ENCODE data around the gene TEX2.

TEX2 gene

GRCh38 chr17:64254755-64255154, 8.3 kb downstream of the TEX2 start:
- no peak for TF ChIP-seq ZBTB7A (IDR thresholded peaks at IDR 0.05; ENCODE audit: low read depth)
- TF ChIP-seq EGR1 (IDR thresholded peaks at IDR 0.05): no peak
- no peak for TF ChIP-seq YY1 (IDR thresholded peaks at IDR 0.05; ENCODE audit: low read depth)
- no peak for TF ChIP-seq NFIC (IDR thresholded peaks at IDR 0.05)
- no peak for TF ChIP-seq CREB1 (IDR thresholded peaks at IDR 0.05; ENCODE audit: low read depth)
- no peak for TF ChIP-seq FOXM1 (IDR thresholded peaks at IDR 0.05; ENCODE audit: borderline replicate concordance, low read depth)
- no peak for TF ChIP-seq TCF12 (IDR thresholded peaks at IDR 0.05; ENCODE audit: low read depth)
- TF ChIP-seq EP300 (IDR thresholded peaks at IDR 0.05; ENCODE audit: borderline replicate concordance): no peak
- TF ChIP-seq TEAD4 (IDR thresholded peaks at IDR 0.05): no peak
- TF ChIP-seq RAD21 (IDR thresholded peaks at IDR 0.05; ENCODE audit: low read depth): no peak
- no peak for TF ChIP-seq MAX (IDR thresholded peaks at IDR 0.05)
- no peak for TF ChIP-seq CEBPB (IDR thresholded peaks at IDR 0.05)
- TF ChIP-seq TAF1 (IDR thresholded peaks at IDR 0.05; ENCODE audit: low read depth): no peak
- TF ChIP-seq USF1 (IDR thresholded peaks at IDR 0.05): no peak
- TF ChIP-seq REST (IDR thresholded peaks at IDR 0.05; ENCODE audit: low read depth): no peak

- TF ChIP-seq ZBTB7A (IDR thresholded peaks at IDR 0.05; ENCODE audit: low read depth): no peak
- no peak for TF ChIP-seq RAD21 (IDR thresholded peaks at IDR 0.05; ENCODE audit: low read depth)
- TF ChIP-seq MAX (IDR thresholded peaks at IDR 0.05): no peak
- TF ChIP-seq TCF12 (IDR thresholded peaks at IDR 0.05; ENCODE audit: low read depth): no peak
- no peak for TF ChIP-seq USF1 (IDR thresholded peaks at IDR 0.05)
- TF ChIP-seq TAF1 (IDR thresholded peaks at IDR 0.05; ENCODE audit: low read depth): no peak
- TF ChIP-seq TEAD4 (IDR thresholded peaks at IDR 0.05): no peak
- TF ChIP-seq EP300 (IDR thresholded peaks at IDR 0.05; ENCODE audit: borderline replicate concordance): no peak
- no peak for TF ChIP-seq CEBPB (IDR thresholded peaks at IDR 0.05)
- no peak for TF ChIP-seq FOXM1 (IDR thresholded peaks at IDR 0.05; ENCODE audit: borderline replicate concordance, low read depth)
- no peak for TF ChIP-seq CREB1 (IDR thresholded peaks at IDR 0.05; ENCODE audit: low read depth)
- no peak for TF ChIP-seq EGR1 (IDR thresholded peaks at IDR 0.05)
- no peak for TF ChIP-seq REST (IDR thresholded peaks at IDR 0.05; ENCODE audit: low read depth)
- TF ChIP-seq YY1 (IDR thresholded peaks at IDR 0.05; ENCODE audit: low read depth): no peak
- no peak for TF ChIP-seq NFIC (IDR thresholded peaks at IDR 0.05)
These were observed 9.6 kb downstream of the TEX2 start for GRCh38 chr17:64253470-64253869.

GRCh38 chr17:64252831-64253230, 10.2 kb downstream of the TEX2 start:
- TF ChIP-seq EP300 (IDR thresholded peaks at IDR 0.05; ENCODE audit: borderline replicate concordance): no peak
- no peak for TF ChIP-seq RAD21 (IDR thresholded peaks at IDR 0.05; ENCODE audit: low read depth)
- TF ChIP-seq TEAD4 (IDR thresholded peaks at IDR 0.05): no peak
- no peak for TF ChIP-seq ZBTB7A (IDR thresholded peaks at IDR 0.05; ENCODE audit: low read depth)
- TF ChIP-seq MAX (IDR thresholded peaks at IDR 0.05): no peak
- no peak for TF ChIP-seq CREB1 (IDR thresholded peaks at IDR 0.05; ENCODE audit: low read depth)
- TF ChIP-seq USF1 (IDR thresholded peaks at IDR 0.05): no peak
- TF ChIP-seq FOXM1 (IDR thresholded peaks at IDR 0.05; ENCODE audit: borderline replicate concordance, low read depth): no peak

- TF ChIP-seq NFIC (IDR thresholded peaks at IDR 0.05) (no peak), YY1 (IDR thresholded peaks at IDR 0.05; ENCODE audit: low read depth) (no peak), REST (IDR thresholded peaks at IDR 0.05; ENCODE audit: low read depth) (no peak), CREB1 (IDR thresholded peaks at IDR 0.05; ENCODE audit: low read depth) (no peak), TAF1 (IDR thresholded peaks at IDR 0.05; ENCODE audit: low read depth) (no peak), RAD21 (IDR thresholded peaks at IDR 0.05; ENCODE audit: low read depth) (no peak), CEBPB (IDR thresholded peaks at IDR 0.05) (no peak), MAX (IDR thresholded peaks at IDR 0.05) (no peak), FOXM1 (IDR thresholded peaks at IDR 0.05; ENCODE audit: borderline replicate concordance, low read depth) (no peak), USF1 (IDR thresholded peaks at IDR 0.05) (no peak), TCF12 (IDR thresholded peaks at IDR 0.05; ENCODE audit: low read depth) (no peak), EGR1 (IDR thresholded peaks at IDR 0.05) (no peak), TEAD4 (IDR thresholded peaks at IDR 0.05) (no peak), ZBTB7A (IDR thresholded peaks at IDR 0.05; ENCODE audit: low read depth) (no peak), EP300 (IDR thresholded peaks at IDR 0.05; ENCODE audit: borderline replicate concordance) (no peak)
These were observed 12.7 kb downstream of the TEX2 start for GRCh38 chr17:64250233-64250835.
